GM12872 (cell line): ENCODE results near the gene CYTL1.

Experiments
- TF ChIP-seq, protein P1 (sequence below): IDR thresholded peaks from 3 replicates; pipeline ENCODE4 v1.5.1; 2011; ENCODE audit warnings: low read depth, mild to moderate bottlenecking, low read length, moderate library complexity; ENCODE audit not compliant: insufficient read depth

The CYTL1 gene

DNA sequence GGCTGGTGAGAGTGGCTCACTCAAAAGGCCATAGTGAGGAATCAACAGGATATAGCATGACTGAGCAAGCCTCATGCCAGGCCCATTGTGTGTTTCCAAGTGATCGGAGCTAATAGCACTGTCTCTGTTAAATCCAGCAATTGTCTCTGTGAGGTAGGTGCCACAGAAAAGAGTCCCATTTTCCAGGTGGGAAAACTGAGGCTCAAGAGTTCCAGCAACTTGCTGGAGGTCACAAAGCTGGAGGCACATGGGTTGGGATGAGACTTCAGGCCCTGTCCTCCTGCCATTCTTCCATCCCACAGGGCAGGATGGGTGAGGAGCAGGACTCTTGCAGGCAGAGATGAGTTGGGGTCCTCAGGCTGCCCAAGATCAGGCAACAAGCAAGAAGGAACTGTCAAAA, 1.1 kb upstream of the CYTL1 start:
- TF ChIP-seq, protein P1, sequence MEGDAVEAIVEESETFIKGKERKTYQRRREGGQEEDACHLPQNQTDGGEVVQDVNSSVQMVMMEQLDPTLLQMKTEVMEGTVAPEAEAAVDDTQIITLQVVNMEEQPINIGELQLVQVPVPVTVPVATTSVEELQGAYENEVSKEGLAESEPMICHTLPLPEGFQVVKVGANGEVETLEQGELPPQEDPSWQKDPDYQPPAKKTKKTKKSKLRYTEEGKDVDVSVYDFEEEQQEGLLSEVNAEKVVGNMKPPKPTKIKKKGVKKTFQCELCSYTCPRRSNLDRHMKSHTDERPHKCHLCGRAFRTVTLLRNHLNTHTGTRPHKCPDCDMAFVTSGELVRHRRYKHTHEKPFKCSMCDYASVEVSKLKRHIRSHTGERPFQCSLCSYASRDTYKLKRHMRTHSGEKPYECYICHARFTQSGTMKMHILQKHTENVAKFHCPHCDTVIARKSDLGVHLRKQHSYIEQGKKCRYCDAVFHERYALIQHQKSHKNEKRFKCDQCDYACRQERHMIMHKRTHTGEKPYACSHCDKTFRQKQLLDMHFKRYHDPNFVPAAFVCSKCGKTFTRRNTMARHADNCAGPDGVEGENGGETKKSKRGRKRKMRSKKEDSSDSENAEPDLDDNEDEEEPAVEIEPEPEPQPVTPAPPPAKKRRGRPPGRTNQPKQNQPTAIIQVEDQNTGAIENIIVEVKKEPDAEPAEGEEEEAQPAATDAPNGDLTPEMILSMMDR, result no peak

DNA sequence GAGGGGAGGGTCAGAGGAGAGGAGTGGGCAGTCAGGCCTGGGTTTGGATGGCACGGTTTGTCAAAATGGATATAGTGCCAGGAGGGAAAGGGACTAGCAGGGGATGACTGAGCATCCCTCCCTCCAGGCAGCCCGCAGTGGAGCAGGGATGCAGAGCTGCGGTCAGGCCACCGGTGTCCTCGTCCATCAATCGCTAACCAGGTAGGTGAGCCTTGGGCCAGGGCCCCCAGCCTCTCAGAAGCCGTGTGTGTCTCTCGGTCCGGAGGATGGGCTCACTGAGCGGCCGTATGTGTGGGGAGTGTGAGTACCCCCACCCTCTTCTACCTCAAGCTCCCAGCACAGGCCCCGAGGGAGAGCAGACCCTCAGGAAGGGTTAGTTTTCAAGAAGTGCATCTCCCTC, 538 bp upstream of the CYTL1 start:
- TF ChIP-seq, protein P1, result no peak

DNA sequence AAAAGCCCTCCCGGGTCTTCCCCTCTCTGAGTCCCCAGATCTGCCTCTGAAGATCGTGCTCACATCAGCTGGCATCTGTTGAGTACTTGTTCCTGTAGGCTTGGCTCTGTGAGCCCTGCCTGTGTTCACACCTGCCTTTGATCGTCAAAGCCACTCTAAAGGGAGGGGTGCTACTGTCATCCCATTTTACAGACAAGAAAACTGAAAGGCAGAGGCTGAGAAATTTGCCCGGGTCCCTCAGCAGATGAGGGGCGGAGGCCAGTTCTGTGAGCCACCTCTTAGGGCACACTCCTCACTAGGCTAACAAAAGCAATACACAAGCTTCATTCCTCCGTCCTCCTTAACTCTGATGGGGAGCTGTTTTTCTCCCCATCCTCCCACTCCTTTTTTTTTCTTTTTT, 655 bp downstream of the CYTL1 start:
- TF ChIP-seq, protein P1, result no peak

DNA sequence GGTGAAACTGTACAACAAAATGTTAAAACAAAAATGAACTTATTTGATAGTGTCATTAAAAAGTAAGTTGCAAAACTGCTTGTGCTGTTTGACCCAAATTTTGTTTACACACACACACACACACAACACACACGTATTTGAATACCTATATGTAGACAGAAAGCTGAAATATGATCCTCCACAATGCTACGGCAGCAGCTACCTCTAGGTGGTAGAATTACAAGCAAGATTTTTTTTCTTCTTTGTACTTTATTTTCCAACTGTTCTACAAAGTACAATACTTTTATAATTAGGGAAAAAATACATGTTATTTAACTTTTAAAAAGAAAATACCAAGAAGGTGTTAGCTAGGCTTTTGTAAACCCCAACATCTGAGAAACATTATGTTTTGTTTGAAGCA, 1.2 kb downstream of the CYTL1 start:
- TF ChIP-seq, protein P1, result no peak

DNA sequence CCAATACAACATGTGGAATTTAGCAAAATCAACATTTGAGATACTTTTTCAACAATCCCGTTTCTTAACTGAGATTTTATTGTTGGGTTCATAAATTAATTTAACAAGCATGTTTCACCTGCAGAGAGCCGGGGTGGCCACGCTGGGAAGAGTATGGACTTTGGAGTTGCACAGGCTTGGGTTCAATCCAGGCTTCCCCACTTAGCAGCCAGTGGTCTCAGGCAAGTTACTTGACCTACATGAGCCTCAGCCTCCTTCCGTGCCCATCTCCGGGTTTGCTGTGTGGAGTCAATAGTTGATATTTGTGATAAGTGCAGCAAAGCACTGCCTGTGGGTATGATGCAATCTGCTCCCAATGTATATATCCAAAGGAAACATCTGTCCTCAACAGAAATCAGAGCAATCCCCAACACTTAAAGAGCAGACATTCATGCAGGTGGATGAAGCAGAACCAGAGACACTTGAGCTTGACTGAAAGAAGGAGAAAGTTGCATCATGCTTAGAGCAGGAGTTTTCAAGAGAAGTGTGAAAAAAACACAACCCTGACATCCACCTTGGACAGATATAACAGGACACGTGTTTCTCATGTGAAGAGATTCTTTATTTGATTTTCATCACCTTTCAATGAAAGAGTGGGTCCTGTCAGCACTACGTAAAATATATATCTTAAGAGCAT, 5.1 kb downstream of the CYTL1 start:
- TF ChIP-seq, protein P1, result no peak

DNA sequence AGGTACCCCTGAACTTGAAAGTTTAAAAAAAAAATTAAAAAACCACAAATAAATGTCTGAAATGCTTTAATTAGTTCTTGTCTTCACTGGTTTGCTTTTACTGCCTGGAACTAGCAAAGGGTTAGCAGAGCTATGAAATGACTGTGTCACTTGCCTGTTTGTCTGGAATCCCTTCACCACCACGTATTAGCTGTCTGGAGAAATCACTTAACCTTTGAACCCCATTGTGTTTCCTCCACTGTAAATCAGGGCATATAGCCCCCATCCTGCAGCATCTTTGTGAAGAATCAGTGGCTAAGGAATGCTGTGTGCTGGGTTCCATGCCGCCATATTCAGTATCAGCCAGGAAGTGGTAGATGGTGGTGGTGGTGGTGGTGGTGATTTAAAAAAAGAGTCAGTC, 6.3 kb downstream of the CYTL1 start:
- TF ChIP-seq, protein P1, result no peak

DNA sequence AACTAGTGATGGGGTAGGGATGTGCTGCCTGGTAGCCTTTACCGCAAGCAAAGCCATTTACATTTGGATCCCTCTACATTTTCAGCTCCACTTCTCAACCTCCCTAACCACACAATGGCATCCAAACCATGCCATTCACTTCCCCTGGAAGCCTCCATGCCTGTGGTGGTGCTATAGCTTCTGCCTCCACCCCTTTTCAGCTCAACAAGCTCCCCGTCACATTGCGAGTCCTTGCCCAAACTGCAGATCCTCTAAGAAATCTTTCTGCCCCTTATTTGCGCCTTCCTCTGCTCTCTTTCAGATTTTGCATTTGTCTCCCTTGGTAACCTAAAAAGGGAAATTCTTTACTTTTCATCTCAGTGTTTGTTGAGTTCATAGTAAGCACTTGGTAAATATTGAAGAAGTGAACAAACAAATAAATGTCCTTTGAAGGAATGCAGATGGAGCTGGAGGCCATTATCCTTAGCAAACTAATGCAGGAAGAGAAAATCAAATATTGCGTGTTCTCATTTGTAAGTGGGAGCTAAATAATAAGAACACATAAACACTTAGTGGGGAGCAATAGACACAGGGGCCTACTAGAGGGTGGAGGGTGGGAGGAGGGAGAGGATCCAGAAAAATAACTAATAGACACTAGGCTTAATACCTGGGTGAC, 6.9 kb downstream of the CYTL1 start:
- TF ChIP-seq, protein P1, result no peak
